ENCODE measurements around the gene ZNF318.

- TF ChIP-seq POLR2AphosphoS5 (IDR thresholded peaks at IDR 0.05; ENCODE audit: low read depth, low read length) (no peak), POLR2A (IDR thresholded peaks at IDR 0.05; ENCODE audit: low read depth, low read length) (no peak), SPI1 (IDR thresholded peaks at IDR 0.05; ENCODE audit: low read depth, low read length) (no peak), TAF1 (IDR thresholded peaks at IDR 0.05; ENCODE audit: low read depth, low read length) (no peak), POU2F2 (IDR thresholded peaks at IDR 0.05; ENCODE audit: low read depth, low read length) (no peak), PAX5 (IDR thresholded peaks at IDR 0.05; ENCODE audit: insufficient read depth, low read length, severe bottlenecking) (no peak)
Measured at GRCh38 chr6:43377710-43378229, 8.3 kb upstream of the ZNF318 start.
